LNCaP clone FGC (cell line): ENCODE data around the gene TMEM53.
A peak's percentile ranks its signal among the peaks of the same experiment; 100 is the strongest.

Experiments used
- DNase-seq: peaks from one replicate; pipeline ENCODE4 v3.0.0-alpha.2; 2011; ENCODE audit warnings: low read depth
- H3K4me3 ChIP-seq: 2 replicates; pipeline ENCODE4 v1.5.1; 2011; ENCODE audit warnings: mild to moderate bottlenecking, low read depth, low read length, control low read depth
- CTCF ChIP-seq: IDR thresholded peaks from 2 replicates; pipeline ENCODE4 v1.5.1; 2012; ENCODE audit warnings: mild to moderate bottlenecking; ENCODE audit not compliant: control insufficient read depth, insufficient read depth; ENCODE audit errors: extremely low read depth

The TMEM53 gene

GRCh38 chr1:44605914-44606615 lies 68.2 kb downstream of the TMEM53 start:
- no peak overlapping the region for H3K4me3 ChIP-seq
- TF ChIP-seq CTCF = no peak

GRCh38 chr1:44604157-44604955 lies 69.9 kb downstream of the TMEM53 start:
- DNase-seq = no peak
- 0 out of 2 replicates have a peak, but pooled peaks have one; percentile 4 for TF ChIP-seq CTCF
- no peak overlapping the region for H3K4me3 ChIP-seq

More at GRCh38 chr1:44605914-44606615, 68.2 kb downstream of the TMEM53 start:
- no peak for DNase-seq

DNA sequence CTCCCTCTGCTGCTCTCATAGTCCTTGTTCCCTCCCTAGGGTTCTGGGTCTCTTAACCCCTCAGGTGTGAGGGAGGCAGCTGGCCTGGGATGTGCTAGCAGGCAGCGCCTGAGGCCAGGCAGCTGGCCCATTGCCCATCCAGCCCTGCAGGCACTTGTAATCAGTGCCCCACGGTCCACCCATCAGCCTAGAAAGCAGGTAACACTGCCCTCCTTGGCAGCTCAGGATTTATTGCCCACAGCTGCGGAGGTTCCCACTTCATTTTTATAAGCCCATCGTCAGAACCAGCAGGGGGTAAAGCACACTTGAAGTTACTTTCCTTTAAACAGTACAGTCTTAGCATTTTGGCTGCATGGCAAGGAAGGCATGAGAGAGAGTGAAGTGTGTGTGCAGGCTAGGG lies 70.6 kb downstream of the TMEM53 start:
- H3K4me3 ChIP-seq = no peak overlapping the region
- TF ChIP-seq CTCF = no peak
- peak; percentile 78 for DNase-seq
